CD4-positive, alpha-beta T cell treated with Interleukin-6 at 100 ng/mL for 8 hours (primary cell): Measurements from ENCODE around the gene CDT1.
A peak's percentile ranks its signal among the peaks of the same experiment; 100 is the strongest.

Source experiments
- DNase-seq: peaks from one replicate; pipeline ENCODE4 v3.0.0-alpha.2; 2020; ENCODE audit warnings: mixed read lengths, low spot score

The CDT1 gene

DNA sequence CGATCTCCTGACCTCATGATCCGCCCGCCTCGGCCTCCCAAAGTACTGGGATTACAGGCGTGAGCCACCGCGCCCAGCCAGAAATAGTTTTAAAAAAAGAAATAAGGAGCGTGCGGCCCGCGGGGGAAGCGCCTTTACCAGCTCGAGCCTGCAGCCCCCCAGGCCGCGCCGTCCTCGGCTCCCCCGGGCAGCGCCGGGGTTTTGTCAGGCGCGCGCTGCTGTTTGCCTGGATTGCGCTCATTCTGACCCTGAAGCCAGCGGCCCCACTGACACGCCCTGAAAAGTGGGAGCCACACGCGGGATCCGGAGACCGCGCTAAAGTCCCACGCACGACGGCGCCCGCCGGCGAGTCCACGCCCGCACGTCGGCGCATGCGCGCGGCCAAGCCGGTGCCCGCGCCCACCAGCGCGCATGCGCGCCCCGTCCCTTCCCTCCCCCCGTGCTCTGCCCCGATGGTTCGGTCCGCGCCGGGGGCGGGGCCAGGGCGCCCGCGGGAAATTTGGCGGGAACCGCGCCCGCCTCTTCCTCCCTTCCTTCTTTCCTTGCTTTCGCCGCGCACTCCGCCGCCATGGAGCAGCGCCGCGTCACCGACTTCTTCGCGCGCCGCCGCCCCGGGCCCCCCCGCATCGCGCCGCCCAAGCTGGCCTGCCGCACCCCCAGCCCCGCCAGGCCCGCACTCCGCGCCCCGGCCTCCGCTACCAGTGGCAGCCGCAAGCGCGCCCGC is at the start of gene CDT1:
CDT1 (plus strand) TSS at position 526 of the 724 bp plus-strand sequence; CDS start at position 569, 43 bp downstream.
- DNase-seq: peak; percentile 83

DNA sequence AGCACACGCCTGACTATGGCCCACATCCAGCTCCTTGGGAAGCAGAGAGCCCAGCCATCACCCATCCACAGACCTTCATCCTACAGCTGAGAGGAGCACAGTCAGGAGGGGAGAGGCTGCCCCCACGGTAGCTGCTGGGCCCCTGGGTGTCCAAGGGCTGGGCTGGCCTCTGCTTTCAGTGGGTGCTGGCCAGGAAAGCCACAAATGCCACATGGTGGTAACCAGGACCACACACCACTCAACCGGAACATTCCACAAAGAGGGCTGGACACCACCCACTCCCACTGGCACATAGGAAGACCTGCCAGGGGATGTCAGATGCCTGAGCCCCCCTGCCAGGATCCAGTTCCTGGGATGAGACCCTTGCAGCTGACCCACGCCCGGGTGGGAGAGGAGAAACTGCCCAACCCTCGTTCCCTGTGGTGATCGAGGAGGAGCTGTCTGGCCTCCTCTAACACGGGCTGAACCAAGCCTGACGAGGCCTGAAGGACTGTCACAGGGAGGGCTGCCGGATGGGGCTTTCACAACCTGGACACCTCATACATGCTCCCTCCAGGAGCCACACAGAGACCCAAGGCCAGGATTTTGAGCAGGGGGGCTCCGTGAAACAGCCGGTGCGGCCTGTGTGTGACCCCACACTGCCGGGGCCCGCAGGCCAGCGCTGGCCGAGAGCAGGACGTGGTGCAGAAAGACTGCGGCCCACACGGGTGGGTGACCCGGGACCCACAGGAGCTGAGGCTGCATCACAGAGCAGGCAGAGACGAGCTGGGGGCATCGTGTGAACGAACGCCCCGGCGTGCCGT is 49.3 kb upstream of the CDT1 start:
- DNase-seq: no peak

DNA sequence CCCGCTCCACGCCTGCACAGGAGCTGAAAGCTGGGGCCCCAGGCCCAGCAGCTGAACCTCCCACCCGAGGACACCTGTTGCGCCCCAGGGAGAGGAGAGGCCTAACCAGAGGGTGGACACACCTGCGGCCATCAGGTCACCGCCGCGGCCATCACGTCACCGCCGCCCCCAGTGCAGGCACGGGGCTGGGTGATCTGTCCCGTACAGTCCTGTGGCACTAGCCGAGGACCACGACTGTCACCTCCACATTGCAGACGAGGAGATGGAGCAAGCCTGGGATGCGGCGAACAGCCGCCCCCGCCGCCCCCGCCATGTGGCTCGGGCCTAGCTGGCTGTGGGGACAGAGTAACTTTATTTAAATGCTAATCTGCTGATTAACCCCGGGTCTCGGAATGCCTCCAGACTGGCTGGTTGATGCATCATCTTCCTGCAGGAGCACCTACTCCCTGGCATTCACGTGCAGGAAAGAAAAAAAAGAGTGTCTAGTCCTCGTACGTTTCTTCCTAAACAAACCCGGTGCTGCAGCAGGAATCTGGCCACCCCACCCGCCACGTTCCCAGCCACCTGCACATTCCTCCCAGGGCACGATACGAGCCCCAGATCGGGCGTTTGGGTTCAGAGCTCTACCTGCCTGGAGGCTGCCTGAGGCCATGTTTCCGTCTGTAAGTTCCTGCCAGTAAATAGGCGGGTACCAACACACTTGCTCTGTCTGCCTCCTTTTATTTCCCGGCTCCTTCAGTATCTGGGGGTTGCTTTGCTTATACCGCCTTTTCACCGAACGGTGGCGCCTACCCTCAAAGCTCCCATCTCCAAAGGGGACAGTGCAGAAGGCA is 48.5 kb upstream of the CDT1 start:
- DNase-seq: peak; percentile 29

DNA sequence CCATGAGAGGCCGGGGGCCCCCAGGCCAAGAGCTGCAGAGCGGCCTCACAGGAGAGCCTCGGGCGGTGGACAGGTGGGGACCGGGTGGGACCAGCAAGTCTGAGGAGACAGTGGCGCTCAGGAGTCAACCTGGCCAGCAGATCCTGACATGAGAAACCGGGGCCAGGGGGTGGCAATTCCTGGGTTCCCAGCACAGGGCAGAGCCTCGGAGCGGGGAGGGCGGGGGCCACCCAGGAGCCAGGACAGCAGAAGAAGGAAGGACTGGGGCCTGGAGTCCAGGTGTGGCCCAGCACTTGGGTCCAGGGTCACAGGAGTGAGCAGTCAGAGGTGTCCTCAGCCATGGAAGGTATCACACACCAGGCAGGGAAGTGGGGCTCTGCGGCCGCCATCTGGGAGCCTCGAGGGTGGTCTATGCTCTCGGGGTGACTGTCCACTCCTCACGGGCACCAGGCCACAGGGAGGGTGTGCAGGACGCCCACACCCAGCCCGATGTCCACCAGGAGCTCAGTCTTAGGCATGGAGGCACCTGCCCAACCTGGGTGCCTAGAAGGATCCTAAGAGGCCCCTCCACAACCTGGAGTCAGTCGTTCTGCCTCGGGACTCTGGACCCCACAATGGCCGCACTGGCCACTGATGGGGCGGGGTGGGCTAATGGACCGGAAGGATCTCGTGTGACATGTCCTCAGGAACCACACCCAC is 47.7 kb upstream of the CDT1 start:
- DNase-seq: no peak

DNA sequence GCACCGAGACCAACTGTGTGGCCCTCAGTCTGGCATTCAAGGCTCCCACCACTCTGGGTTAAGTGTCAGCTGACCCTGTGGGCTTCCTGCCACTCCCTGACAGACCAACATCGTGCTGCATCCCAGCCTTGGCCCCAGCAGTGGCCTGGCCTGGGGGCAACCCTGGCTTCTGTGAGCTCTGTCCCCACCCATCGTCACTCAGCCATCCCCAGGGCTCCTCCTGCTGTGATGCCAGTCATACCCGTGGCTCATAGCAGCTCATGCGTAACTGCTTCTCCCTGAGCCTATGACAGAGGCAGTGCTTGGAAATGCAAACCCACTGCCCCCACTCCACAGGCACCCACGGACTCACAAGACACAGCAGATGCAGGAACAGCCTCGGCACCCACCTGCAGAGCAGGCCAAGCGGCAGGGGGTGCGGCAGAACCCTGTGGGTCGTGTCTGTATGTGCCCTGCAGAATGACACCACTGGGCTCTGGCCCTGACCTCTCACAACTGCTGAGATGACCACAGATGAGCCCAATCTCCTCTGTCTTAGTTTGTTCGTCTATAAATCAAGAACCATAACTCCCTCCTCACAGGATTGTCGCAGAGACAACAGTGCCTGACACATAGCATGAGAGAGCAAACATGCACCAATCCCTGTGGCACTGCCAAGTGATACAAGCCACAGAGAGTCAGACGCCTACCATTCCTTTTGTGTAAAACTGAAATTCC is 45.2 kb upstream of the CDT1 start:
- no peak for DNase-seq

DNA sequence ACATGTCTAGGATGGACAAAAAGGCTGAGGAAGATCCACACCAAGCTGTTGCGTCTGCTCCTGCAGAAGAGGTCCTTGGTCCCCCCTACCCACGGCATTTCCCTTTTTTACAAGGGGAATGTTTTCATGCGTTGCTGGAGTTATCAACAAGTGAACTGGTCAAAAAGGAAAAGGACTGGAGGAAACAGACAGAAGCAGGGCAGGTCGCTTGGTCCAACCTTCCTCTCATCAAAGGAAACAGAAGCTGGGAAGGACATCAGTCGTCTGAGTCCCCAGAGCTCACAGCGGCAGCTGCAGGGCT is 44.7 kb upstream of the CDT1 start:
- no peak for DNase-seq

DNA sequence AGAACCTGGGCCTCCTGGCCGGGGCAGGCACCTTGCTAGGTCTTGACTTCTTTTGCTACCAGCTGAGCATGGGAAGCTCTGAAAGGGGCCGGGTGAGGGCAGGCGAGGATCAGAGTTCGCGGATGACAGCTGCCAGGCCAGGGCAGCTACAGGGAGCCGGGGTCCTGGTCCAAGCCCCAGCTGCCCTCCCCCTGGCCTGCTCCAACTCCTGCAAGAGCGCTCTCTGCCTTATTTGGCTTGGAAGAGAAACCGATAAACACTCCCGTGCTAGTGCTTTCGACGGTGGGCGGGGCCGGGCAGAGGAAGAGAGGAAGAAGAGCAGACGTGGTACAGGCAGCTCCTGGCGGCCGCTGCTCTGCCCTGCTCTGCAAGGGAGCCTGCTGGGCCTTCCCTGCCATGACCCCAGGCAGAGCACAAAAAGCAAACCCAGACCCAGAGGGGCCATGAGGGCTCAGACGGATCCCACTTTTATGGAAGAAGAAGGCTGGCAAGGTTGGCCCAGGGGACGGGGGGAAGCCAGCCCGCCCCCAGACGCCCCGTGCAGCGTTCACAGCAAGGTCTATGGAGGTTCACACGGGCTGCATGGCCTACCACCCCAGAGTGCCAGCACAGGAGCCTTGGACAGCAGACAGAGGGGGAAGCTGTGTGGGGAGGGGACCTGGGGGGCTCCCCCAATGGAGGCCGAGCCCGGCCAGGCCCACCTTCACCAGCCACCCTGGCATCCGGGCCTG is 44.2 kb upstream of the CDT1 start:
- DNase-seq: peak; percentile 52

DNA sequence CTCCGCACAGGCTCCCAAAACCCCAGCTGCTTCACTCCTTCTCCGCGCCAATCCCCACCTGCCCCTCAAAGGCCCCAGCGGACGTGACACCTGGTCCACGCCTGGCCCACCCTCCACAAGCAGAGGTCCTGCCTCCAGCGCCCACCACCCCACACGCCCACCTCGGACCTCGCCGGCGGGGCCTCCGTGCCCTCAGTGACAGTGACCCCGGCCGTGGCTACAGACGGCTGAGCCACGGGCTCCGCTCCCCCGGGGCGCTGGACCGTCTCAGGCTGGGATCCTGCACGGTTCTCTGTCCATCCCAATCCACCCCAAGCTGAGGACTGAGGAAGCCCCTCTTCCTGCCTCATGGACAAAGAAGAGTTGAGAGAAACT is 43.6 kb upstream of the CDT1 start:
- DNase-seq: no peak

DNA sequence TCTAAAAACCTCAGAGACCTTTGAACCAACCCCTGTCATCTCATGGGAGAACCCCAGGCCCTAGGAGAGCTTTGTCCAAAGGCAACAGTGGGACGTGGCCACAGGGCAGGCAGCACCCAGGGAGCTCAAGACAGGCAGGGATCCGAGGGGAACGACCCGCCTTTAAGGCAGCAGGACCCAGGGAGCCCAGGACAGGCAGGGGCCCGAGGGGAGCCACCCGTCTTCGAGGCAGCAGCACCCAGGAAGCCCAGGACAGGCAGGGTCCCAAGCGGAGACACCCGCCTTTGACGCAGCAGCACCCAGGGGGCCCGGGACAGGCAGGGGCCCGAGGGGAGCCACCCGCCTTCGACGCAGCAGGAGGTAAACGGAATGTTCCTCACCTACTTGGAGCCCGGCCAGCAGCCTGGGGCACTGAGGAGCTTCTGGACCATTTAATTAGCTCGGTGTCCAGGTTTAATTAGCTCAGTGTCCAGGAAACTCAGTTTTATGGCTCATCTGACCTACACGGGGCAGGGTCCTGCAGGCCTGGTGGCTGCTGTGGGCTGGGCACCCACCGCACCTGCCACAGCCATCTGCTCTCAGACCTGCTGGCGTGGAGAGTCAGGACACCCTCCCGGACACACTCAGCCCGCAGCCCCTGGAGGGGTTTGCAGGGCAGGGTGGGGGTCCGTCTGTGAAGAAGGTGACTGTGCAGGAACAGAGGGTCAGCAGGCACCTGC is 43.0 kb upstream of the CDT1 start:
- DNase-seq: no peak

DNA sequence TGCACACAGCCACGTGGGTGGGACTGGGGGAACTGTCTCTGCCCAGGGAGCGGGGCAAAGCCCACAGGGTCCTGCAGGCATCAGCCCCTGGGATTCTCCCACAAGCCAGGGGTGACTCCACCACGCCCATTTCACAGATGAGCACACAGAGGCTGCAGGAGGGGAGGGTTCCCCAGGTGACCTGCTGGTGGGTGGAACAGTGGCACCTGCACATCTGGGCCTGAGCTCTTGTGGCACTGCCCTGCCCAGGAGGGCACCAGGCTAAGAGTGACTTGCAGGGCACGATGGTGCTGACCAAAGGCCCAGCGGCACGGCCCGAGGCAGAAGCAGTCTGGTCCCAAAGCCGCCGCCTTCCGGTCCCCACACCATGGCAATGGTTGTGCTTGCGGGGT is 42.5 kb upstream of the CDT1 start:
- no peak for DNase-seq

DNA sequence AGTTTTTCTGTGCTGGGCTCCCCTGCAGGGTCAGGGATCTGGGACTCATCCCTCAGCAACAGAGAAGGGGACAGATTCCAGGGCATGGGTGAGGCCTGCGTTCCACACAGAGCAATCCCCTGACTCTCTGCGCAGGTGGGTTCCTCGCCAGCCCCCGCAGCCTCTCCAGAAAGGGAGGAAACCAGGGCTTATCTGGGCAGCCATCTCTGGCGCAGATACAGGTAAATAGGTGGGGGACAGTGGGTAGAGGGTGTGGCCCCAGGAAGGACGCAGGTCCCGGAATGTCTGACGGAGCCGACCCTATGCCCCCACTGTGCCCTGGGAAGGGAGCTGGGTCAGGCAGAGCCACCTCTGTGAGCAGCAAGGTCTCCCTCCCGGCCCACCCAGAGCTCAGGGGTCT is 41.8 kb upstream of the CDT1 start:
- DNase-seq: no peak

DNA sequence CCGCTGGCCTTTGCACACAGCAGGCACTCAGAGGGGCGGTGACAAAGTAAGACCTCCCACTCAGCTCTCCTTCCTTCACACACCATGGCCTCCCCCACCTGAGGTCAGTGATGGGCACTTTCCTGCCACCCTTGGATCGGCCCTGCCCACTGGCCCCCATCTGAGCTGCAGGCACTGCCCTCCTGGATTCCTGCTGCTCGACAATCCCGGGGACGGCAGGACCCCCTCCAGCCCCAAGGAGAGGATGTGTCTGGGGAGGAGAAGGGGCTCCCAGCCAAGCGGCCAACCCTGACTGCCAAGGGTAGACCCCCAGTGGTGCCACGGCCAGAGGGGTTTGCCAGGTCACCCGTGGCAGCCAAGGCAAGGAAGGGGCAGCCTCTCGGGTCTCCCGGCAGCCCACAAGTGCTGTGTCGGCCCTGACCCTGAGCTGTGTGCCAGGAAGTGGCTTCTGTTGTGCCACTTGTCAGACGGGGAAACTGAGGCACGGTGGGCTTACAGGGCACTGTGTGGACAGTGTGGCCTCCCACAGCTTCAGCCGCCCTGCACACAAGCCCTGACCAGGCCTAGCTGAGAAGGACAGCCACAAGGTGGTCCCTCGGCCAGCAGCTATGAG is 41.2 kb upstream of the CDT1 start:
- DNase-seq: no peak

DNA sequence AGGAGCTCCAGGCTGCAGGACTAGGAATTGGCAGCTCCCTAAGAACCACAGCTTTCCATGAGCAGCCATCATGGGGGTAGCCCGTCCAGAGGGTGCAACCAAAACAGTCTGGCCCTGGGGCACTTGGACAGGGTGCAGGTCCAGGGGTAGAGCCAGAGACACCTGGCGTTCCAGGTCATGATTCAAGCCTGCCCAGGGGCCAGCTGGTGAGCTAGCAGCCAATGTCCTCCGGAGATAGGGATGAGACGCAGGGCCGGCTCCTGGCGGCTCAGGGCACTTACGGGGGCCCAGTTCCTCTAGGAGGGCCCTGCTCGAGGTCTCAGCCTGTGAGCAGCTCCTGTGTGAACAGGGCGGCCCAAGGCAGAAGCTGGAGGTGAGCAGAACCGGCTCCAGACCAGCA is 40.6 kb upstream of the CDT1 start:
- no peak for DNase-seq

DNA sequence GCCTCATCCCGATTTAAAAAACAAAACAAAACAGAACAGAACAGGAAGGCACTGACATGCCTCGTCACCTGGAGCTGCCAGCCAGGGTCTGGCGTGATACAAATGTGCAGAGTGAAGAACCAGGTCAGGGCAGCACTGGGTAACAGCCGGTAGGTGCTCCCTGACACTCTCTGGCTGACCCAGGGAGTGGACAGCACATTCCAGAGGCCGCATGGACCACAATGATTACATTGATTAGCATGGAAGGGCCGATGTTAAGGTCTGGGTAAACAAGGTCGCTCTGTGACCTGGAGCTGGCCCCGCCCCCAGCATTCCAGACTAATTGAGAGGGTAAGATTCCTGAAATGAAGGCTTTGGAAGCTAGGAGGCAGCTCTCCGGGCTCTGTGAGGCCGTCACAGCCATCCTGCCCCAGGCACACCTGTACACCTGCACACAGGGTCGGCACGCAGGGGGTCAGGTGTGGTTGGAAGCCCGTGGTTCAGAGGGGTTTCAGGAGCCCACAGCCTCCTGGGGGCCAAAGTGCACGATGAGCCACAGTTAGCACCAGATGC is 40.0 kb upstream of the CDT1 start:
- no peak for DNase-seq

DNA sequence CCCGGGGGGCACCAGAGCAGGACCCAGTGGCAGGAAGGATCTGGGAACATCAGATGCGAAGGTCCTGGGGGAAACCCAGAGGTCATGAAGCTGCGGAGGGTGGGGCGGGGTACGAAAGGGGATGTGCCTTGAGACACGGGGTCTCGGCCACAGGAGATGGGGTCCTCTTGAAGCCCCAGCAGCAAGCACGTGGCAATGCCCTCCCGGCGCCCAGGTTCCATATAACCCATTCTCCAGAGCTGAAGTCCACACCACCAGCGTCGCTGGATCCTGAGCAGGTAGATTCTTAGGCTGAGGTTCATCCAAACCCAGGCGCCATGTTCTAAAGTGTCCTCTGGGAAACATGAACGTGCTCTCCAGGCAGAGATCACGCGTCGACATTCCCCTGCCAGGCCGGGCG is 39.5 kb upstream of the CDT1 start:
- no peak for DNase-seq

DNA sequence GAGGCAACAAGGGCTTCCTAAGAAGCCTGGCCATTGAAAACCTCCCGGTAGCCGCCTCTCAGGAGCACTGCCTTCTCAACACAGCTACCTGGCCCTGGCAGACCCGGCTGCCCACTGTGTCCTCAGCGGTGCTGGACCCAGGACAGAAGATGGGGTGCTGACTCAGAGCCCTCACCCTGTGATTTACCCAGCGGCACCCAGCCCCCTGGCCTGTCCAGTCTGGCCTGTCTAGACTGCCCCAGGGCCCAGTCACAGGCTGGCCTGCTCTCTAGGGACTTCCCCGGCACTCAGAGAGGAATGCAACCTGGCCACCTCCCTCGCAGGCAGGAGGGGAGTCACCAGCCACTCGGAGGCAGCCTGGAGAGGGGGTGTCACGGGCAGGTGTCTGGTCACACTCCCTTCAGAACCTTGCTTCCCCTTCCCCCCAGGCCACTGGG is 38.7 kb upstream of the CDT1 start:
- no peak for DNase-seq

DNA sequence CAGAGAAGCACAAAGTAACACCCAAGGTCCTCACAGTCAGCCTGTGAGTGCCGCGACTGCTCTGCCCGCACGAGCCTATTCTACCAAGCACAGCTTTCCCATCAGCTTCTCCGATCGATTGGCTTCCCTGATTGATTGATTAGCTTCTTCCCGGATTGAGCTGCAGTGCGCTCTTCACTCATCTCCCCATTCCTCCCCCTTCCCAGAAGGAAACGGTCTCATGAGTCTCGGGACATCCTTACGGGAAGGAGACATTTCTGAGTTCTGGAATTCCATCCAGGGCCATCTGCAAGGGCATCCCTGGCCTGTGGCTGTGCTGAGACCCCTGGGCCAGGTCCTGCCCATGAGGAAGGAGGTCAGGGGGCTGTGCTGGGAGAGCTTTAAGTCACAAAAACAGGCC is 36.6 kb upstream of the CDT1 start:
- DNase-seq: no peak

DNA sequence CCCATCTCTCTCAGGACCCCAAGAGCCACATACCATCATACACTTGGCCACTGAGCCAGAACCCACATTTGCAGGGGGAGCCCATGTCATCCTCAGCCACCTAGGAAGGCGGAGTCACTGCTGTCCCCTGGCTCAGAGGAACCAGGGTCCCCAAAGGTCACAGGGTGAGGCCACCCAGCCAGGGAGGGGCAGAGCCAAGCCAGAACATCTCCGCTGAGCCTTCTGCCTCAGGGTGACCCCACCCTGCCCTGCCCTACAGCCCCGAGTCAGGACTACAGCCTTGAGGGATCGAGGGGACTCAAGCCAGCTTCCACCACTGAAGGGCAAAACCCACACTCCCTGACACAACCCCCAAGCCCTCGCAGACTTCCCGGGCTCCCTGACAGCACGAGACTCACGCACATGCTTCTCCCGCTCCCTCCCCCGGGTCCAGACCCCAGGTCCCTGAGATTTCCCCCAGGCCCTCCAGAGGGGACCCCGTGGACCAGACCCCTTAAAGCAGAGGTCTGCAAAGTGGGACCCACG is 36.0 kb upstream of the CDT1 start:
- no peak for DNase-seq

DNA sequence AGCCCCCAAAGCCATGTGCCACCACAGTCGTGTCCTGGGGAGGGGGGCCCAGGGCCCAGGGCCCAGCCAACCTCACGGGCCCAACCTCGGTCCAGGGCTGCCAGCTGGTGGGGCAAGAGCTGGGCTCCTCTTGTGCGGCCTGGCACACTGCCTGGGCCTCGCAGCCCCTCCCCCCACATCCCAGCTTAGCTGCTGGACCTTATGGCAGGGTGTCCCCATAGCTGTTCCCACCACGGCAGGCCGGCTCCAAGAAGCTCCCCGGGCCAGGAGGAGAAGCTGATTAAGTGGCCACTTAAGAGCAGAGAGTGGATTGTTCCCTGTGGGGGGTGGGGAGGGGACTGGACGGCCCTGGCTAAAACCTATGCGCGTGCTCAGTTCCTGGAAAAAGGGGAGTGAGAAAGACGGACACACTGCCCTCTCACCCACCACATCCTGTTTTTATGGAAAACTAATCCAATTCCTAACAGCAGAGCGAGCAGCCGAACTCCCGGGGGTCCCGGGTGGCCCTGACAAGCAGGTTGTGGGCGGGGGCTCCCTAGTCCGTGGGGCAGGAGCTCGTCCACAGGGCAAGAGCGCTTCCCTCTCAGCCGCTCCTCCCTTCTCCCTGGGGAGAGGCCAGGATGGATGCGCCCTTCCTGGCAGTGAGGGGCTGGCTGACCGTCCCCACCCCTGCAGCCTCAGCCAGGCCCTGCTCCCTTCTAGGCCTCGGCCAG is 35.4 kb upstream of the CDT1 start:
- no peak for DNase-seq
